ENCODE measurements around the gene MAST3. TPM values are rescaled to one million over a fixed set of nuclear protein-coding genes. Genes with fewer than 3 reads are reported as not detected.

Gene MAST3
- polyA plus RNA-seq, 3 donors = 6.8 to 34.0 (median 12.4) TPM

DNA sequence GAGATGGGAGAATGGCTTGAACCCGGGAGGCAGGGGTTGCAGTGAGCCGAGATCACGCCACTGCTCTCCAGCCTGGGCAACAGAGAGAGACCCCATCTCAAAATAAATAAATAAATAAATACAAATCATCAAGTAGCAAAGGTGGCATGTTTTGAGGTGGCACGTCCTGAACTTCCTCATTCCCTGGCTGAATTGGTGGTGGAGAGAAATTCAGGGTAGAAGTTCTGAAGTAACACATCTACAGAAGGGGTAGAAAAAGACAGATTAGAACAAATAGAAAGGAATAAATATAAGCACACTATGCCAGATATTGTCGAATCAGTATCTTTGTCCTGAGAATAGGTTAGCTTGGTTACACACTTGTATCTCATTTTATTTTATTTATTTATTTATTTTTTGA is 82.4 kb downstream of the MAST3 start:
- peaks cover 41 to 52% of the 10 kb centered on the region in 2 donors for H3K36me3 Mint-ChIP-seq
- Histone ChIP-seq H3K9me3 (replicated peaks in 1 of 2; ENCODE audit: control insufficient read depth in 1 of 2, insufficient read depth in 1 of 2, low read length in 2 of 2) (no peaks in the 10 kb centered on the region), H3K27me3 (ENCODE audit: control insufficient read depth in 2 of 2, insufficient read depth in 2 of 2, low read length in 2 of 2) (no peaks in the 10 kb centered on the region), H3K4me3 (replicated peaks in 1 of 3; ENCODE audit: low read depth in 2 of 3, low read length in 3 of 3) (peak overlapping the region in 1 of 3 experiments; percentile 54), H3K36me3 (replicated peaks in 1 of 2; ENCODE audit: control insufficient read depth in 1 of 2, insufficient read depth in 2 of 2, low read length in 2 of 2) (peaks cover 39 to 57% of the 10 kb centered on the region in 2 donors), H2AFZ (ENCODE audit: insufficient read depth, low read depth, low read length, poor library complexity, severe bottlenecking) (no peak overlapping the region), H3K79me2 (ENCODE audit: insufficient read depth, low read length) (peaks cover 45% of the 10 kb centered on the region), H4K20me1 (ENCODE audit: insufficient read depth, low read length) (peaks cover 70% of the 10 kb centered on the region), H3K9ac (ENCODE audit: insufficient read depth, low read length, poor library complexity, severe bottlenecking) (no peak overlapping the region), H3K4me1 (ENCODE audit: control insufficient read depth in 1 of 2, insufficient read depth in 2 of 2, low read length in 2 of 2) (peaks cover 72 to 74% of the 10 kb centered on the region in 2 donors), H3K27ac (ENCODE audit: low read depth in 1 of 2, low read length in 2 of 2) (peak overlapping the region in 1 of 2 donors; percentile 83), H3K4me2 (replicated peaks; ENCODE audit: extremely low read depth, low read length, poor library complexity, severe bottlenecking) (peak overlapping the region; percentile 43)
- no CpG with 5 or more reads among the region's 5 CpGs for WGBS (ENCODE audit: insufficient coverage)
- peaks cover 57% of the 10 kb centered on the region for H3K4me1 Mint-ChIP-seq
- no peaks in the 10 kb centered on the region for H3K27me3 Mint-ChIP-seq (ENCODE audit: low read depth in 3 of 3)
- DNase-seq = peak in 2 of 3 donors; percentile 50 to 52
- peak overlapping the region in 1 of 2 donors; percentile 73 for H3K4me3 Mint-ChIP-seq
- intact Hi-C loops (cut with micrococcal nuclease) = no loop called here
- peaks cover 0 to 2% (median 0%) of the 10 kb centered on the region in 7 donors for H3K9me3 Mint-ChIP-seq
- TF ChIP-seq, protein P1, sequence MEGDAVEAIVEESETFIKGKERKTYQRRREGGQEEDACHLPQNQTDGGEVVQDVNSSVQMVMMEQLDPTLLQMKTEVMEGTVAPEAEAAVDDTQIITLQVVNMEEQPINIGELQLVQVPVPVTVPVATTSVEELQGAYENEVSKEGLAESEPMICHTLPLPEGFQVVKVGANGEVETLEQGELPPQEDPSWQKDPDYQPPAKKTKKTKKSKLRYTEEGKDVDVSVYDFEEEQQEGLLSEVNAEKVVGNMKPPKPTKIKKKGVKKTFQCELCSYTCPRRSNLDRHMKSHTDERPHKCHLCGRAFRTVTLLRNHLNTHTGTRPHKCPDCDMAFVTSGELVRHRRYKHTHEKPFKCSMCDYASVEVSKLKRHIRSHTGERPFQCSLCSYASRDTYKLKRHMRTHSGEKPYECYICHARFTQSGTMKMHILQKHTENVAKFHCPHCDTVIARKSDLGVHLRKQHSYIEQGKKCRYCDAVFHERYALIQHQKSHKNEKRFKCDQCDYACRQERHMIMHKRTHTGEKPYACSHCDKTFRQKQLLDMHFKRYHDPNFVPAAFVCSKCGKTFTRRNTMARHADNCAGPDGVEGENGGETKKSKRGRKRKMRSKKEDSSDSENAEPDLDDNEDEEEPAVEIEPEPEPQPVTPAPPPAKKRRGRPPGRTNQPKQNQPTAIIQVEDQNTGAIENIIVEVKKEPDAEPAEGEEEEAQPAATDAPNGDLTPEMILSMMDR (IDR thresholded peaks at IDR 0.05) = no peak
- H3K27ac Mint-ChIP-seq = peak overlapping the region; percentile 84 to 100 (median 93)

DNA sequence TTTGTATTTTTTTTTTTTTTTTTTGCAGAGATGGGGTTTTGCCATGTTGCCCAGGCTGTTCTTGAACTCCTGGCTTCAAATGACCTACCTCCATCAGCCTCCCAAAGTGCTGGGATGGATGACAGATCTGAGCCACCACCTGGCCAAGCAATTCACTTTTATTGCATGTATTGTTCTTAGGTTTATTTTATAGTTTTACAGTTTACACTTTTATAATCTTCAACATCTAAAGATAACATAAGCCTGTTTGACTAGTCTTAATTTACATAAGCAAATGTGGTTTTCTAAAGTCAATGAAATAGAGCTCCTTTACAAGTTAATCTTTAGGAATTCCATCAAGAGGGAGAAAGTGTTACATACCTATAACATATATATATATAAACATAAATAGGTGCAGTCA is 86.0 kb downstream of the MAST3 start:
- H3K4me3 Mint-ChIP-seq = no peak overlapping the region
- peaks cover 9% of the 10 kb centered on the region for H3K79me2 ChIP-seq (ENCODE audit: insufficient read depth, low read length)
- peaks cover 9 to 51% of the 10 kb centered on the region in 2 donors for H3K36me3 ChIP-seq (replicated peaks in 1 of 2; ENCODE audit: control insufficient read depth in 1 of 2, insufficient read depth in 2 of 2, low read length in 2 of 2)
- H3K27me3 Mint-ChIP-seq (ENCODE audit: low read depth in 3 of 3) = no peaks in the 10 kb centered on the region
- H3K4me3 ChIP-seq (replicated peaks in 1 of 3; ENCODE audit: low read depth in 2 of 3, low read length in 3 of 3) = no peak overlapping the region
- peaks cover 44% of the 10 kb centered on the region for H4K20me1 ChIP-seq (ENCODE audit: insufficient read depth, low read length)
- H2AFZ ChIP-seq (ENCODE audit: insufficient read depth, low read depth, low read length, poor library complexity, severe bottlenecking) = no peak overlapping the region
- intact Hi-C loops (cut with micrococcal nuclease) = no loop called here
- no peaks in the 10 kb centered on the region for H3K27me3 ChIP-seq (ENCODE audit: control insufficient read depth in 2 of 2, insufficient read depth in 2 of 2, low read length in 2 of 2)
- no peak for DNase-seq
- no peak overlapping the region for H3K9ac ChIP-seq (ENCODE audit: insufficient read depth, low read length, poor library complexity, severe bottlenecking)
- H3K4me1 Mint-ChIP-seq = peaks cover 29% of the 10 kb centered on the region
- H3K9me3 Mint-ChIP-seq = no peaks in the 10 kb centered on the region
- no peak overlapping the region for H3K27ac ChIP-seq (ENCODE audit: low read depth in 1 of 2, low read length in 2 of 2)
- H3K36me3 Mint-ChIP-seq = peaks cover 35 to 41% of the 10 kb centered on the region in 2 donors
- H3K4me2 ChIP-seq (replicated peaks; ENCODE audit: extremely low read depth, low read length, poor library complexity, severe bottlenecking) = no peak overlapping the region
- H3K4me1 ChIP-seq (ENCODE audit: control insufficient read depth in 1 of 2, insufficient read depth in 2 of 2, low read length in 2 of 2) = peaks cover 38 to 40% of the 10 kb centered on the region in 2 donors
- TF ChIP-seq, protein P1 (IDR thresholded peaks at IDR 0.05) = no peak
- no peaks in the 10 kb centered on the region for H3K9me3 ChIP-seq (replicated peaks in 1 of 2; ENCODE audit: control insufficient read depth in 1 of 2, insufficient read depth in 1 of 2, low read length in 2 of 2)
- H3K27ac Mint-ChIP-seq = no peak overlapping the region

Data from CD14-positive monocyte (primary cell).